Suprapubic skin (tissue), 4 donors: ENCODE results near the gene SCRN1. TPM values are rescaled to one million over a fixed set of nuclear protein-coding genes. Genes with fewer than 3 reads are reported as not detected.

Experiments
- DNase-seq, 2 donors: peaks; one replicate each; pipeline ENCODE4 v3.0.0-alpha.2; 2019; ENCODE audit warnings: low spot score in 2 of 2
- H3K27ac ChIP-seq: fragments of 200-600 bp; sonication (generic); one replicate; pipeline ENCODE4 v1.5.1; 2019
- H3K27me3 ChIP-seq: fragments of 200-600 bp; sonication (generic); one replicate; pipeline ENCODE4 v1.5.1; 2019
- H3K36me3 ChIP-seq: fragments of 200-600 bp; sonication (generic); one replicate; pipeline ENCODE4 v1.5.1; 2019
- H3K4me1 ChIP-seq: fragments of 200-600 bp; sonication (generic); one replicate; pipeline ENCODE4 v1.5.1; 2019
- H3K4me3 ChIP-seq: fragments of 200-600 bp; sonication (generic); one replicate; pipeline ENCODE4 v1.5.1; 2019; ENCODE audit warnings: mild to moderate bottlenecking
- H3K9me3 ChIP-seq: fragments of 200-600 bp; sonication (generic); one replicate; pipeline ENCODE4 v1.5.1; 2019
- EP300 ChIP-seq: sonication (generic); formaldehyde crosslinking; IDR thresholded peaks from one replicate; pipeline ENCODE4 v1.6.1; 2017; ENCODE audit warnings: antibody characterized with exemption
- POLR2A ChIP-seq, 2 donors: fragments of 450-650 bp; IDR thresholded peaks; one replicate each; pipeline ENCODE4 v1.6.1; 2017; ENCODE audit warnings: antibody characterized with exemption in 2 of 2, mild to moderate bottlenecking in 2 of 2, moderate library complexity in 2 of 2
- POLR2AphosphoS5 ChIP-seq, 3 donors: sonication (generic); formaldehyde crosslinking; IDR thresholded peaks; one replicate each; pipeline ENCODE4 v1.6.1; 2017; ENCODE audit warnings: antibody characterized with exemption in 3 of 3
- WGBS: methylation state at CpG from one replicate; pipeline ENCODE4 v1.1.5; 2018; 5-methylcytosine and 5-hydroxymethylcytosine counted together
- total RNA-seq, 4 donors: library from RNA; depleted of rRNA; stranded (reverse); fragments of >200 nt; gene quantifications; one replicate each; pipeline ENCODE4 v1.1.0, GENCODE V29; 2016
- TF ChIP-seq, protein P1 (sequence below), 2 donors: fragments of 200-600 bp in 1 of 2; fragments of 450-650 bp in 1 of 2; sonication (generic) in 1 of 2; IDR thresholded peaks; one replicate each; pipeline ENCODE4 v1.5.1; 2016 to 2019; ENCODE audit warnings: antibody characterized with exemption in 2 of 2, mild to moderate bottlenecking in 1 of 2, moderate library complexity in 1 of 2

Gene SCRN1
- total RNA-seq, 4 donors from 2014 or later = 10.8 to 26.0 (median 15.0) TPM

DNA sequence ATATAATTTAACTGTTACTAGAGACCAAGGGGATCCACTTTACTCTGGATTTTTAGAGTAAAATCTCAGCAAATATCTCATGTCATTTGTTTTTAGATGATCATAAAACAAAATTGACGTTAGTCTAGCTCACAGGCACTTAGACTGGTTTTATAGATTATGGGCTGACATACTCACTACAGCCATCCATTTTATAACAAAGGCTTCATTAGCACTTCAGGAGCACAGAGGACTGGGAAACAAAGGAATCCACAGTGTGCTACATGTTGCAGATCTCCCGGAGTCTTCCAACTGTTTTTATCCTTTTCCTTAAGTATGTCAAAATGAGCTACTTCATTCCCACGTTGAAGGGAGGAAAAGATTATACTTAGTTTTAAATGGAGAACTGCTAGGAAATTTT, 15.9 kb upstream of the SCRN1 start:
- no peak for TF ChIP-seq POLR2A (IDR thresholded peaks at IDR 0.05)
- no peak for TF ChIP-seq POLR2AphosphoS5 (IDR thresholded peaks at IDR 0.05)
- TF ChIP-seq, protein P1, sequence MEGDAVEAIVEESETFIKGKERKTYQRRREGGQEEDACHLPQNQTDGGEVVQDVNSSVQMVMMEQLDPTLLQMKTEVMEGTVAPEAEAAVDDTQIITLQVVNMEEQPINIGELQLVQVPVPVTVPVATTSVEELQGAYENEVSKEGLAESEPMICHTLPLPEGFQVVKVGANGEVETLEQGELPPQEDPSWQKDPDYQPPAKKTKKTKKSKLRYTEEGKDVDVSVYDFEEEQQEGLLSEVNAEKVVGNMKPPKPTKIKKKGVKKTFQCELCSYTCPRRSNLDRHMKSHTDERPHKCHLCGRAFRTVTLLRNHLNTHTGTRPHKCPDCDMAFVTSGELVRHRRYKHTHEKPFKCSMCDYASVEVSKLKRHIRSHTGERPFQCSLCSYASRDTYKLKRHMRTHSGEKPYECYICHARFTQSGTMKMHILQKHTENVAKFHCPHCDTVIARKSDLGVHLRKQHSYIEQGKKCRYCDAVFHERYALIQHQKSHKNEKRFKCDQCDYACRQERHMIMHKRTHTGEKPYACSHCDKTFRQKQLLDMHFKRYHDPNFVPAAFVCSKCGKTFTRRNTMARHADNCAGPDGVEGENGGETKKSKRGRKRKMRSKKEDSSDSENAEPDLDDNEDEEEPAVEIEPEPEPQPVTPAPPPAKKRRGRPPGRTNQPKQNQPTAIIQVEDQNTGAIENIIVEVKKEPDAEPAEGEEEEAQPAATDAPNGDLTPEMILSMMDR (IDR thresholded peaks at IDR 0.05) = no peak
- TF ChIP-seq EP300 = no peak
- H3K36me3 ChIP-seq = no peaks in the 10 kb centered on the region
- H3K4me1 ChIP-seq = no peaks in the 10 kb centered on the region
- no peak for DNase-seq
- no peak overlapping the region for H3K4me3 ChIP-seq
- H3K27ac ChIP-seq = no peak overlapping the region
- no peaks in the 10 kb centered on the region for H3K27me3 ChIP-seq
- no peaks in the 10 kb centered on the region for H3K9me3 ChIP-seq
- WGBS = 57% methylated on average over 3 of the region's 3 CpGs

DNA sequence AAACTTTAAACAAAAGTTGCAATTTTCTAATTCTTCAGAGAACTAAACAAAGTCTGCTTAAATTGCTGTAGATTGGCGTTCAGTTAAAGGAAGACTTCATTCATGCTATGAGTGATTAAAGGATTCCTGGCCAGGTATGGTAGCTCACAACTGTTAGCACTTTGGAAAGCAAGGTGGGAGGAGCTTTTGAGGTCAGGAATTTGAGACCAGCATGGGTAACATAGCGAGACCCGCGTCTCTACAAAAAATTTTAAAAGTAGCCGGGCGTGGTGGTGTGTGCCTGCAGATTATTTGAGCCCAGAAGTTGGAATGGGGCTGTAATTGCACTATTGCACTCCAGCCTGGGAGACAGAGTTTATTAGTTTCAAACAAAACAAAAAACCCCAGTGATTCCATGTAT, 13.5 kb upstream of the SCRN1 start:
- WGBS = 74% methylated on average over 6 of the region's 6 CpGs
- no peaks in the 10 kb centered on the region for H3K27me3 ChIP-seq
- no peaks in the 10 kb centered on the region for H3K9me3 ChIP-seq
- DNase-seq = no peak
- H3K27ac ChIP-seq = no peak overlapping the region
- H3K36me3 ChIP-seq = no peaks in the 10 kb centered on the region
- H3K4me1 ChIP-seq = no peaks in the 10 kb centered on the region
- TF ChIP-seq POLR2A (IDR thresholded peaks at IDR 0.05) (no peak), POLR2AphosphoS5 (IDR thresholded peaks at IDR 0.05) (no peak), EP300 (no peak)
- TF ChIP-seq, protein P1 (IDR thresholded peaks at IDR 0.05) = no peak
- no peak overlapping the region for H3K4me3 ChIP-seq

DNA sequence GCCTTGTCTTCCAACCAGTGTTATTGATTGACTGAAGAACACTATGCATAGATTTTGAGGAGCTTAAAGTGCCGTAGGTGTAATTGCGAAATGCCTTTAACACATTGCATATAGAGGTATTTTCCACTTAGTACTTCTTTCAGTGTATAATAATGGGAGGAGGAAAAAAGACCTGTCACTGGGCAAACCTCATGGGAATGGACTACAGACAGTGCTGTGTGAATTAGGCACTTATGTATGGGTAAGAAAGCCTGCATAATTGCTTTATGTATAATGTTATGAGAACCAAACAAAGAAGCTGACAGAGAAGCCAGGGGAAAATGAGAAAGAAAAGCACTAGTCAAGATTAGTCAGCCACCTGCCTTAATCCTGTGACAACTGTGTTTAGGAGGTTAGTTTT, 12.4 kb upstream of the SCRN1 start:
- no peaks in the 10 kb centered on the region for H3K27me3 ChIP-seq
- H3K27ac ChIP-seq = no peak overlapping the region
- DNase-seq = no peak
- H3K36me3 ChIP-seq = no peaks in the 10 kb centered on the region
- no peaks in the 10 kb centered on the region for H3K9me3 ChIP-seq
- no peak overlapping the region for H3K4me3 ChIP-seq
- TF ChIP-seq POLR2AphosphoS5 (IDR thresholded peaks at IDR 0.05) = no peak
- TF ChIP-seq, protein P1 (IDR thresholded peaks at IDR 0.05) = no peak
- no peak for TF ChIP-seq POLR2A (IDR thresholded peaks at IDR 0.05)
- no peak for TF ChIP-seq EP300
- H3K4me1 ChIP-seq = no peaks in the 10 kb centered on the region
- 88% methylated on average over 2 of the region's 2 CpGs for WGBS

DNA sequence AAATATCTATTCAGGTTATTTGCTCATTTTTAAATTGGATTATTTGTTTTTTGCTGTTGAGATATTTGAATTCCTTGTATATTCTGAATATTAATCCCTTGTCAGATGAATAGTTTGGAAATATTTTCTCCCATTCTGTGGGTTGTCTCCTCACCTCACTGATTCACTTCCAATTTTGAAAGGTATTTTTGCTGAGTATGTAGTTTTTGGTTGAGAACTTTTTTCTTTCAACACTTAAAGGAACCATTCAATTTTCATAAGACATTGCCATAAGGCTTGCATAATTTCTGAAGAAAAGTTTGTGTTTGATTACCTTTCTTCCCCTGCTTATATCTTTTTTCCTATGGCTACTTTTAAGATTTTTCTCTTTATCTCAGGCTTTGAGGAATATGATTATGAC, 8.9 kb upstream of the SCRN1 start:
- Histone ChIP-seq H3K27ac (no peak overlapping the region), H3K36me3 (no peaks in the 10 kb centered on the region), H3K27me3 (no peaks in the 10 kb centered on the region), H3K4me3 (no peak overlapping the region), H3K4me1 (no peaks in the 10 kb centered on the region), H3K9me3 (no peaks in the 10 kb centered on the region)
- TF ChIP-seq POLR2A (IDR thresholded peaks at IDR 0.05) (no peak), POLR2AphosphoS5 (IDR thresholded peaks at IDR 0.05) (no peak), EP300 (no peak)
- TF ChIP-seq, protein P1 (IDR thresholded peaks at IDR 0.05) = no peak
- DNase-seq = no peak

DNA sequence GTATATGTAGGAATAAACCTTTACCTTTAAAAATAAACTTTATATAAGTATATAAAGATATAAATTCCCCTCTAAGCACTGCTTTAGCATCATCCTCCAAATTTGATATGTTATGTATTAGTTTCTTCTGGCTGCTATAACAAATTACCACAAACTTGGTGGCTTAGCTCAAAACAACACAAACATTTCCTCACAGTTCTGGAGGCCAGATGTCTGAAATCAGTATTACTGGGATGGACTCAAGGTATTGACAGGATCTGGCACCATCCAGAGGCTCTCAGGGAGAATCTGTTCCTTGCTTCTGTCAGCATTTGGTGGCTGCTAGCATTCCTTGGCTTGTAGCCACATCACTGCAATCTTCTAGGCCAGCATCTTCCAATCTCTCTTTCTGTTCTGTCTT, 6.7 kb upstream of the SCRN1 start:
- H3K27me3 ChIP-seq = no peaks in the 10 kb centered on the region
- no peaks in the 10 kb centered on the region for H3K9me3 ChIP-seq
- no peak for DNase-seq
- no peak overlapping the region for H3K27ac ChIP-seq
- TF ChIP-seq POLR2A (IDR thresholded peaks at IDR 0.05) (no peak), EP300 (no peak), POLR2AphosphoS5 (IDR thresholded peaks at IDR 0.05) (no peak)
- TF ChIP-seq, protein P1 (IDR thresholded peaks at IDR 0.05) = no peak
- H3K36me3 ChIP-seq = no peaks in the 10 kb centered on the region
- H3K4me1 ChIP-seq = no peaks in the 10 kb centered on the region
- no peak overlapping the region for H3K4me3 ChIP-seq
